Adipose tissue (tissue), 3 donors: ENCODE measurements around the gene EPC2. TPM values are rescaled to one million over a fixed set of nuclear protein-coding genes. Genes with fewer than 3 reads are reported as not detected.
"Not testable (repeated sequence)": the region's sequence is repeated elsewhere in the genome, so short reads cannot be mapped to it uniquely, and the experiment has no call there.

Experiments
- H3K27ac ChIP-seq: one replicate; pipeline ENCODE4 v1.5.1; 2013; ENCODE audit warnings: low read depth, low read length
- WGBS, 3 donors: extraction: QIAGEN DNeasy Blood & Tissue Kit; methylation state at CpG; one replicate each; pipeline ENCODE4 v1.1.7; 2013; 5-methylcytosine and 5-hydroxymethylcytosine counted together
- polyA plus RNA-seq, 3 donors: library from polyadenylated mRNA; stranded (reverse); fragments of 200-250 nt; gene quantifications; one replicate each; pipeline ENCODE4 v1.2.3, GENCODE V29; 2013
- donor health status: healthy with polysubstance abuse.
- donor health status: Bipolar disorder and iron deficiency.
- donor health status: healthy.

Gene EPC2
- polyA plus RNA-seq, 3 donors = 5.1 to 17.7 (median 13.2) TPM

- not testable (repeated sequence) for H3K27ac ChIP-seq
- 96 to 98% (median 97%) methylated on average over 8 of the region's 8 CpGs for WGBS, 3 donors
Observed at GRCh38 chr2:148662332-148662731, 17.8 kb downstream of the EPC2 start.

DNA sequence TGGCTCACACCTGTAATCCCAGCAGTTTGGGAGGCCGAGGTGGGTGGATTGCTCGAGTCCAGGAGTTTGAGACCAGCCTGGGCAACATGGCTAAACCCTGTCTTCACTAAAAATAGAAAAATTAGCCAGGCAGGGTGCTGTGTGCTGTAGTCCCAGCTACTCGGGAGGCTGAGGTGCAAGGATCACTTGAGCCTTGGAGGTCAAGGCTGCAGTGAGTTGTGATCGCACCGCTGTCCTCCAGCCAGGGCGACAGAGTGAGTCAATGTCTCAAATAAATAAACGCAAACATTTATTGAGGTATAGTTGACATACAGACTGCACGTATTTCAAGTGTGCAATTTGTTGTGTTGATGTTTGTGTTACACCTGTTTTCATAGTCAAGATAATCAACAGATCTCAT, 19.7 kb downstream of the EPC2 start:
- H3K27ac ChIP-seq = no peak overlapping the region
- 92 to 98% (median 94%) methylated on average over 8 of the region's 8 CpGs for whole genome bisulfite sequencing, 3 donors

DNA sequence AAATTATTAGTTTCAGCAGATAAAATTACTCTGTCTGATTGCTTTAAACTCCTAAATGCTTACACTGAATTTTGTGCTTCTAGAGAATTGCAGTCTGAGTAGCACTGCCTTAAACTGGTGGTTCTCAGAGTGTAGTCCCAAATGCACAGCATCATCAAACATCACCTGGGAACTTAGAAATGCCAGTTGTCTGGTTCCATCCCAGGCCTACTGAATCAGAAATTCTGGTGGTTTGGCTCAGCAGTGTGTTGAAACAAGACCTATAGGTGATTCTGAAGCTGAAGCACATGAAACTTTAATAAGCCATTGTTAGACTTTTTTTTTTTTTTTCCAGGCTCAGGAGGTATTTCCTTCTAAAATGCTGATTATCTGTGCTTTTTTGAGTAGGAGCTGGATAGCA, 22.0 kb downstream of the EPC2 start:
- H3K27ac ChIP-seq = no peak overlapping the region

DNA sequence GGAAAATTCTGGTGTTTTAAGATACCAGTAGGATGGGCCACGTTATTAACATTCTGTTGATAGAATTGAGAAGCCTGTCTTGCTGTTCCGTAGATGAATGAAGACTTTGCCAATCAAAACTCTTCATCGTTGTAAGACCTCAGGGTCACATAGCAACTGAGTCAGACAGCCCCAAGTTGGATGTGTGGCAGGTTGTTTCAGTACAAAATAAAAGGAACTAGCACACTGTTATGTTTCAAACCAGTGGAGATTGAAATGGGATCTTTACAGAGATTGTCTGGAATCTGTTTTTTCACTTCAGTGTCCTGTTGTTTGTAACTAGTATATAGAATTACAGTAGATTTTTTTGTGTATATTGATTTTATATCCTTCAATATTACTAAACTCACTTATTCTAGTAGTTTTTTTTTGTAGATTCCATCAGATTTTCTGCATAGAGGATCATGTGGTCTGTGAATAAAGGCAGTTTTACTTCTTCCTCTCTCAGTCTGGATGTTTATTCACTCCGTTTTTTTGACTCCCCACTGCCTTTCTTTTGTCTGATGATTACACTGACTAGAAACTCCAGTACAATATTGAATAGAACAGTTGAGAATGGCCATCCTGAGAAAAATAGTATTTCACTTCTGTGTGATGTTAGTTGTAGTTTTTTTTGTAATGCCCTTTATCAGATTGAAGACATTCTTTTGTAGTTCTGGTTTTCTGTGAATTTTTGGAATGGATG, 22.7 kb downstream of the EPC2 start:
- 51 to 57% (median 55%) methylated on average over 4 of the region's 4 CpGs for WGBS, 3 donors
- no peak overlapping the region for H3K27ac ChIP-seq

- WGBS, 3 donors = 77 to 92% (median 89%) methylated on average over 1 of the region's 1 CpG
Observed at GRCh38 chr2:148670773-148671172, 26.2 kb downstream of the EPC2 start.

DNA sequence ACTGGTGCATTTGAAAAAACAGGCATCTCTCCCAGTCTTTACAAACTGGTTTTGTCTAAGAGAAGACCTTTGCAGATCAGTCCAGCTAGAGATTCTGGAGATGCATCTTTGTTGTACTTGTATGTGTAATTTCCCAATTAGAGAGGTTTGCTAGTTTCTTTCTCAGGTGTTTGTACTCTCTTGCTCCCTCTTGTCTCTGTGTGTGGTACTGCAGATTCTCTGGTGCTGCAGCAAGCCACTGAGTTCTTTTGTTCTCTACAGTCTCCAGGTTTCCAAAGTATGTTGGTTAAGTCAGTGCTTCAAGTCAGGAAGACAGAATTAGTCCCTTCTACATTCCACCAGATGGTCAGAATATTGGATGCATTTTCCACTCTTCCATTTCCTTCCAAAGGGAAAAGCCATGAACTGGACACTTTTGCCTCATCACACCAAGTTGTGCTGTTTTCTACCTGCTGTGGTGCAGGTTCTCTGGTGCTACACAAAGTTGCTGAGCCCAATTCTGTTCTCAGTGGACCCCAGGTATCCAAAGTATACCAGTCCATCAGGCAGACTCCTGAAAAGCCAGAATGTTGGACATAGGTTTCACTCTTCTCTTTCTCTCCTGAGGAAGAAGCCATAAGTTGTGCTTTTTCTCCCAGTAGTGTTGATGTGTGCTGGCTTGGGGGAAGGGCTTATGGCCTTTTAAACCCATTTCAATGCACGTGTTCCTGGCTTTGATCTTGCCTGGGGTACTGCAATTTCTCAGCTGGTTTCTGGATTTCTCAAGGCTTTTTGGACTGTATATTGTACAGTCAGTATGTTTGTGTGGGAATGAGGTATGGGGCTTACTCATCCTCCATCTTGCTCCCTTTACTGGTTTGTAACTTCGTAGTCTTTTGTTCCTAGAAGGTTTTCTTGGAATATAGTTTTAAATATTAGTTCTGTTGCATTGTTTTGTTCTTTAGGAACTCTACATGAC, 29.8 kb downstream of the EPC2 start:
- no peak overlapping the region for H3K27ac ChIP-seq
- WGBS, 3 donors = 66 to 78% (median 76%) methylated on average over 2 of the region's 2 CpGs

More at GRCh38 chr2:148670773-148671172, 26.2 kb downstream of the EPC2 start:
- no peak overlapping the region for H3K27ac ChIP-seq

DNA sequence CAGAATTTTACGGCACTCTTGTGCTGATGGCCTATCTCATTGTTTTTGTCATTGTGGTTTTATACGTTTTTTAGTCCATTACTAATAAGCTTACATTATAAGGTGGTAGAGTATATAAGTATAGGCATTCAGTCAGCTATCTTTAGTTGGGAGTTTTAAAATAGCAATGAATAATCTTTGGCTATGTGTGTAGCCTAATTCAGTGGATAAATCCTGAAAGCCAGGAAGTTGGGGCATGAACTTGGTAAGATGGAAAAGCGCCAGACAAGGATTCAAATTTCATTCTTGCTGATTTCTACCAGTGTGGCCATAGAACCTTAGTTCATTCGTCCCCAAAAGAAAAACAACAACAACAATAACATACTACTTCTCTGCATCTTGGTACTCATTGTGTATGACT, 31.2 kb downstream of the EPC2 start:
- no peak overlapping the region for H3K27ac ChIP-seq
- WGBS, 3 donors = 67 to 74% (median 71%) methylated on average over 4 of the region's 4 CpGs

DNA sequence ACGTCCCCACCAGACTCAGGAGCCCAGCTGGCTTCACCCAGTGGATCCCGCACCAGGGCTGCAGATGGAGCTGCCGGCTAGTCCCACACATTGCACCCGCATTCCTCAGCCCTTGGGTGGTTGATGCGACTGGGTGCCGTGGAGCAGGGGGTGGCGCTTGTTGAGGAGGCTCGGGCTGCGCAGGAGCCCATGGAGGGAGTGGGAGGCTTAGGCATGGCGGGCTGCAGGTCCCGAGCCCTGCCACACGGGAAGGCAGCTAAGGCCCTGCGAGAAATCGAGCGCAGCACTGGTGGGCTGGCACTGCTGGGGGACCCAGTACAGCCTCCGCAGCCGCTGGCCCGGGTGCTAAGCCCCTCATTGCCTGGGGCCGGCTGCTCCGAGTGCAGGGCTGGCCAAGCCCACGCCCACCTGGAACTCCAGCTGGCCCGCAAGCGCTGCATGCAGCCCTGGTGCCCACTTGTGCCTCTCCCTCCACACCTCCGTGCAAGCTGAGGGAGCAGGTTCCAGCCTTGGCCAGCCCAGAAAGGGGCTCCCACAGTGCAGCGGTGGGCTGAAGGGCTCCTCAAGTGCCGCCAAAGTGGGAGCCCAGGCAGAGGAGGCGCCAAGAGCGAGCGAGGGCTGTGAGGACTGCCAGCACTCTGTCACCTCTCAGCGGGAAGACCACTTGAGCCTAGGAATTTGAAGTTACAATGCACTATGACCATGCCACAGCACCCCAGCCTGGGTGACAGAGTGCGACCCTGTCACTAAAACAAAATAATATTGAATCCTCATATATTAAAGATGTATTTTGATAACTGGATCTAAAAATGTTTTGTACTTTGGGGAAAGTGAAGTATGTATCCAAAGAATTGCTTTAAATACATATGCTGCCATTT, 34.0 kb downstream of the EPC2 start:
- H3K27ac ChIP-seq = not testable (repeated sequence)

GRCh38 chr2:148680462-148680861, 35.9 kb downstream of the EPC2 start:
- WGBS, 3 donors = 43 to 81% (median 74%) methylated on average over 3 of the region's 3 CpGs
- H3K27ac ChIP-seq = no peak overlapping the region

More for the DNA sequence above, 34.0 kb downstream of the EPC2 start:
- WGBS, 3 donors = 96 to 98% (median 98%) methylated on average over 29 to 31 of the region's 31 CpGs

DNA sequence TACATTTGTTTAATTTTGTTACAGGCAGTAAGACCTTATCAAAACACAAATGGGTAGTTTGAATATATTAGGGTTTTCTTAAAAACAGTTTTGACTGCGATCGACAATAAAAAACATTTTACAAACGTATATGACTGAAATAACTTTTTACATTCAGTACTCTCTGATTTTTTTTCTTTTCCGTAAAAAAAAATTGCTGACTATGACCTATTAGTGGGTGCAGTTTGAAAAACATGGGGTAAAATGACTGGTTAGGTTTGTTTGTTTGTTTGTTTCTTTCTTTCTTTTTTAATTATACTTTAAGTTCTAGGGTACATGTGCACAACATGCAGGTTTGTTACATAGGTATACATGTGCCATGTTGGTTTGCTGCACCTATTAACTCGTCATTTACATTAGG, 36.9 kb downstream of the EPC2 start:
- WGBS, 3 donors = 84 to 95% (median 92%) methylated on average over 5 of the region's 5 CpGs
- no peak overlapping the region for H3K27ac ChIP-seq

DNA sequence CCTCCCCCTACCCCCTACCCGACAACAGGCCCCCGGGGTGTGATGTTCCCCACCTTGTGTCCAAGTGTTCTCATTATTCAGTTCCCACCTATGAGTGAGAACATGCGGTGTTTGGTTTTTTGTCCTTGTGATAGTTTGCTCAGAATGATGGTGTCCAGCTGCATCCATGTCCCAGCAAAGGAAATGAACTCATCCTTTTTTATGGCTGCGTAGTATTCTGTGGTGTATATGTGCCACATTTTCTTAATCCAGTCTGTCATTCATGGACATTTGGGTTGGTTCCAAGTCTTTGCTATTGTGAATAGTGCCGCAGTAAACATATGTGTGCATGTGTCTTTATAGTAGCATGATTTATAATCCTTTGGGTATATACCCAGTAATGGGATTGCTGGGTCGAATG, 37.3 kb downstream of the EPC2 start:
- 89 to 100% (median 97%) methylated on average over 5 of the region's 6 CpGs for WGBS, 3 donors
- H3K27ac ChIP-seq = not testable (repeated sequence)

- H3K27ac ChIP-seq = no peak overlapping the region
- 90 to 93% (median 90%) methylated on average over 6 of the region's 6 CpGs for WGBS, 3 donors
Observed at GRCh38 chr2:148684507-148684906, 40.0 kb downstream of the EPC2 start.

DNA sequence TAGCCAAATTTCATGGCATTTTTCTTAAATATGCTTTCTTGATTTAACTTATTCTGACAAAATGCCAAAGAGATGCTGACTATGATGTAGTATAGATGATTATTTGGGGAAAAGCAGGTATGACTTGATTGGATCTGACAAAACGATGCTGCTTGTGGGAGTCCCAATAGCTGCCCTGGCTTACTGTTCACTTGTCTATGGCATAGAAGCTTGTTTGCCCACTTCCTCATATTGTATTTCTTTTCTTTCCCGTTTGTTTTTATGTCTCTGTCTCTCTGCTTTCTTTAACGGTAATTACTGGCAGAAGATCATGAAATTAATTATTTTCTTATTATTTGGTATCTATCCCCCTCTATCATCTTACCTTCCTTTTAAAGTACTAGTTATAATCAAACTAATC, 43.0 kb downstream of the EPC2 start:
- no peak overlapping the region for H3K27ac ChIP-seq
- whole genome bisulfite sequencing, 3 donors = 83 to 93% (median 84%) methylated on average over 3 of the region's 3 CpGs

DNA sequence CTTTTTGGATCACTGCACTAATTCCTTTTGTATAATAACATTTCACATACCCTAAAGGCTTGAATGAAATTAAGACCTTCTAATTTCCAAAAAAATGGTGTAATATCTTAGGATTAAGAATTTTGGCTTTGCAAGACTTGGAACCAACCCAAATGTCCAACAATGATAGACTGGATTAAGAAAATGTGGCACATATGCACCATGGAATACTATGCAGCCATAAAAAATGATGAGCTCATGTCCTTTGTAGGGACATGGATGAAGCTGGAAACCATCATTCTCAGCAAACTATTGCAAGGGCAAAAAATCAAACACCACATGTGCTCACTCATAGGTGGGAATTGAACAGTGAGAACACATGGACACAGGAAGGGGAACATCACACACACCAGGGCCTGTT, 43.5 kb downstream of the EPC2 start:
- not testable (repeated sequence) for H3K27ac ChIP-seq

DNA sequence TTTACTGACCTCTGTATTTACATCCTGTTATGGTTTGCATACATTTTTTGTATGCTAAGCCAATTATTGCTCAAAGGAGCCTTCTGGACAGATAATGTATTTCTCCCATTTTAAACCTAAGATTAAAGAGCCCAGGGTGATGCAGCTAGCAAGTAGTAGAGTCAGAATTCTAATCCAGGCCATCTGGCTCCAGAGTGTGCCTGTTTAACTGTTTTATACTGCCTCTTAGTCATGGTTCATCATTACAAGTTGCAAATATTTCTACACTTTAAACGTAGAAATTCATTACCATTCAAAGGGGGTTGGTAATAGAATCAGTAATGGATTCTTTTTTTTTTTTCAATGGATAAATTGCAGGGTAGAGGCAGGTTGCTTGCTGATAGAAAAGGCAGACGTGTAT, 52.4 kb downstream of the EPC2 start:
- 87 to 91% (median 91%) methylated on average over 2 of the region's 2 CpGs for WGBS, 3 donors
- H3K27ac ChIP-seq = no peak overlapping the region

- 81 to 99% (median 98%) methylated on average over 4 of the region's 4 CpGs for WGBS, 3 donors
- H3K27ac ChIP-seq = no peak overlapping the region
Observed at GRCh38 chr2:148699830-148700229, 55.3 kb downstream of the EPC2 start.

DNA sequence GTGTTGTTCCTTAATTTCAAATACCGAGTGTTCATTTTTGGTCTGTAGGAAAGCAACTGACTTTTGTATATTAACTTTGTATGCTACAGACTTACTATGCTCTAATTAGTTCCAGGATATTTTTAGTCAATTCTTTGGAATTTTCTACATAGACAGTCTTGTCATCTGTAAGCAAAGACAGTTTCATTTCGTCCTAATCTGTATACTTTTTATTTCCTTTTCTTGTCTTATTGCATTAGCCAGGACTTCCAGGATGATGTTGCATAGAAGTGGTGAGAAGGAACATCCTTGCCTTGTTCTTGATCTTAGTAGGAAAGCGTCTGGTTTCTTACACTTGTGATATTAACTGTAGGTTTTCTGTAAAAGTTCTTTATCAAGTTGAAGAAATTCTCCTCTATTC, 56.5 kb downstream of the EPC2 start:
- WGBS, 3 donors = 97 to 98% (median 98%) methylated on average over 3 of the region's 3 CpGs
- H3K27ac ChIP-seq = no peak overlapping the region

GRCh38 chr2:148701877-148702276, 57.3 kb downstream of the EPC2 start:
- H3K27ac ChIP-seq = no peak overlapping the region

GRCh38 chr2:148702475-148702874, 57.9 kb downstream of the EPC2 start:
- 98 to 100% (median 100%) methylated on average over 1 of the region's 1 CpG for WGBS, 3 donors
- no peak overlapping the region for H3K27ac ChIP-seq
